SK-N-SH treated with all-trans-retinoic acid at 6 μM for 48 hours (cell line): ENCODE results near the gene GALNT13.

ENCODE experiments used
- ATAC-seq: fragments of 200-7000 bp; cut with Tn5 transposase; 3 replicates; pipeline ENCODE4 v1.9.1; 2020; ENCODE audit warnings: mild to moderate bottlenecking, moderate library complexity
- ARNTL ChIP-seq: fragments of 450-650 bp; formaldehyde crosslinking; IDR thresholded peaks from 2 replicates; pipeline ENCODE4 v1.5.0; 2020; ENCODE audit warnings: low read depth, mild to moderate bottlenecking, moderate library complexity, borderline replicate concordance
- BACH2 ChIP-seq: fragments of 250-450 bp; sonication (Bioruptor Pico); IDR thresholded peaks from 2 replicates; pipeline ENCODE4 v1.9.0; 2021; ENCODE audit warnings: mild to moderate bottlenecking, borderline replicate concordance
- CSRNP3 ChIP-seq: fragments of 250-450 bp; sonication (Bioruptor Pico); IDR thresholded peaks from 2 replicates; pipeline ENCODE4 v1.5.1; 2021; ENCODE audit warnings: mild to moderate bottlenecking, moderate library complexity
- ESRRG ChIP-seq: fragments of 250-450 bp; sonication (Bioruptor Pico); IDR thresholded peaks from 2 replicates; pipeline ENCODE4 v1.6.1; 2021; ENCODE audit warnings: mild to moderate bottlenecking
- ISL1 ChIP-seq: fragments of 250-450 bp; sonication (Bioruptor Pico); IDR thresholded peaks from 2 replicates; pipeline ENCODE4 v2.1.2; 2022; ENCODE audit warnings: mild to moderate bottlenecking, moderate library complexity
- OSR1 ChIP-seq: fragments of 250-450 bp; sonication (Bioruptor Pico); IDR thresholded peaks from 2 replicates; pipeline ENCODE4 v1.8.0; 2022; ENCODE audit warnings: moderate library complexity, mild to moderate bottlenecking, inconsistent platforms
- PATZ1 ChIP-seq: fragments of 250-450 bp; sonication (Bioruptor Pico); IDR thresholded peaks from 2 replicates; pipeline ENCODE4 v1.8.0; 2020; ENCODE audit warnings: mild to moderate bottlenecking, moderate library complexity, borderline replicate concordance
- PPARA ChIP-seq: fragments of 250-450 bp; sonication (Bioruptor Pico); IDR thresholded peaks from 2 replicates; pipeline ENCODE4 v1.5.0; 2020; ENCODE audit warnings: mild to moderate bottlenecking, borderline replicate concordance
- TCF4 ChIP-seq: fragments of 250-450 bp; sonication (Bioruptor Pico); IDR thresholded peaks from 2 replicates; pipeline ENCODE4 v1.8.0; 2021; ENCODE audit warnings: mild to moderate bottlenecking, moderate library complexity, borderline replicate concordance
- TOX ChIP-seq: fragments of 250-450 bp; sonication (Bioruptor Pico); IDR thresholded peaks from 2 replicates; pipeline ENCODE4 v1.8.0; 2021; ENCODE audit warnings: mild to moderate bottlenecking, moderate library complexity, borderline replicate concordance
- ZC3H10 ChIP-seq: fragments of 250-450 bp; sonication (Bioruptor Pico); IDR thresholded peaks from 2 replicates; pipeline ENCODE4 v1.5.1; 2021; ENCODE audit warnings: mild to moderate bottlenecking, moderate library complexity
- ZFP3 ChIP-seq: fragments of 250-450 bp; sonication (Bioruptor Pico); IDR thresholded peaks from 2 replicates; pipeline ENCODE4 v1.5.0; 2020; ENCODE audit warnings: mild to moderate bottlenecking, moderate library complexity
- ZFP30 ChIP-seq: fragments of 450-650 bp; formaldehyde crosslinking; IDR thresholded peaks from 2 replicates; pipeline ENCODE4 v1.5.0; 2022; ENCODE audit warnings: mild to moderate bottlenecking, moderate library complexity
- ZNF565 ChIP-seq: fragments of 450-650 bp; formaldehyde crosslinking; conservative IDR thresholded peaks from 2 replicates; pipeline ENCODE4 v1.5.0; 2020; ENCODE audit warnings: low read depth, mild to moderate bottlenecking, moderate library complexity
- ZNF70 ChIP-seq: fragments of 450-650 bp; formaldehyde crosslinking; IDR thresholded peaks from 2 replicates; pipeline ENCODE4 v1.5.0; 2020; ENCODE audit warnings: mild to moderate bottlenecking, moderate library complexity
- TF ChIP-seq, protein P1 (sequence below): fragments of 250-450 bp; sonication (Bioruptor Pico); IDR thresholded peaks from 2 replicates; pipeline ENCODE4 v1.5.1; 2020; ENCODE audit warnings: low read depth, mild to moderate bottlenecking, moderate library complexity
- TF ChIP-seq, protein P2 (sequence below): fragments of 250-450 bp; sonication (Bioruptor Pico); IDR thresholded peaks from 2 replicates; pipeline ENCODE4 v1.5.0; 2020; ENCODE audit warnings: mild to moderate bottlenecking, moderate library complexity

GALNT13 gene

GRCh38 chr2:154386186-154386585 is 514.5 kb downstream of the GALNT13 start:
- TF ChIP-seq ZFP3 (no peak), TOX (no peak), BACH2 (CRISPR knock-in tag) (no peak), ZFP30 (CRISPR knock-in tag) (no peak), OSR1 (CRISPR knock-in tag) (no peak), CSRNP3 (no peak), ZNF565 (CRISPR knock-in tag) (no peak), ZNF70 (CRISPR knock-in tag) (no peak), PPARA (CRISPR knock-in tag) (no peak), ARNTL (CRISPR knock-in tag) (no peak), ESRRG (CRISPR knock-in tag) (no peak)
- TF ChIP-seq, protein P1, sequence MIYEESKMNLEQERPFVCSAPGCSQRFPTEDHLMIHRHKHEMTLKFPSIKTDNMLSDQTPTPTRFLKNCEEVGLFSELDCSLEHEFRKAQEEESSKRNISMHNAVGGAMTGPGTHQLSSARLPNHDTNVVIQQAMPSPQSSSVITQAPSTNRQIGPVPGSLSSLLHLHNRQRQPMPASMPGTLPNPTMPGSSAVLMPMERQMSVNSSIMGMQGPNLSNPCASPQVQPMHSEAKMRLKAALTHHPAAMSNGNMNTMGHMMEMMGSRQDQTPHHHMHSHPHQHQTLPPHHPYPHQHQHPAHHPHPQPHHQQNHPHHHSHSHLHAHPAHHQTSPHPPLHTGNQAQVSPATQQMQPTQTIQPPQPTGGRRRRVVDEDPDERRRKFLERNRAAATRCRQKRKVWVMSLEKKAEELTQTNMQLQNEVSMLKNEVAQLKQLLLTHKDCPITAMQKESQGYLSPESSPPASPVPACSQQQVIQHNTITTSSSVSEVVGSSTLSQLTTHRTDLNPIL (CRISPR knock-in tag) = no peak
- TF ChIP-seq, protein P2, sequence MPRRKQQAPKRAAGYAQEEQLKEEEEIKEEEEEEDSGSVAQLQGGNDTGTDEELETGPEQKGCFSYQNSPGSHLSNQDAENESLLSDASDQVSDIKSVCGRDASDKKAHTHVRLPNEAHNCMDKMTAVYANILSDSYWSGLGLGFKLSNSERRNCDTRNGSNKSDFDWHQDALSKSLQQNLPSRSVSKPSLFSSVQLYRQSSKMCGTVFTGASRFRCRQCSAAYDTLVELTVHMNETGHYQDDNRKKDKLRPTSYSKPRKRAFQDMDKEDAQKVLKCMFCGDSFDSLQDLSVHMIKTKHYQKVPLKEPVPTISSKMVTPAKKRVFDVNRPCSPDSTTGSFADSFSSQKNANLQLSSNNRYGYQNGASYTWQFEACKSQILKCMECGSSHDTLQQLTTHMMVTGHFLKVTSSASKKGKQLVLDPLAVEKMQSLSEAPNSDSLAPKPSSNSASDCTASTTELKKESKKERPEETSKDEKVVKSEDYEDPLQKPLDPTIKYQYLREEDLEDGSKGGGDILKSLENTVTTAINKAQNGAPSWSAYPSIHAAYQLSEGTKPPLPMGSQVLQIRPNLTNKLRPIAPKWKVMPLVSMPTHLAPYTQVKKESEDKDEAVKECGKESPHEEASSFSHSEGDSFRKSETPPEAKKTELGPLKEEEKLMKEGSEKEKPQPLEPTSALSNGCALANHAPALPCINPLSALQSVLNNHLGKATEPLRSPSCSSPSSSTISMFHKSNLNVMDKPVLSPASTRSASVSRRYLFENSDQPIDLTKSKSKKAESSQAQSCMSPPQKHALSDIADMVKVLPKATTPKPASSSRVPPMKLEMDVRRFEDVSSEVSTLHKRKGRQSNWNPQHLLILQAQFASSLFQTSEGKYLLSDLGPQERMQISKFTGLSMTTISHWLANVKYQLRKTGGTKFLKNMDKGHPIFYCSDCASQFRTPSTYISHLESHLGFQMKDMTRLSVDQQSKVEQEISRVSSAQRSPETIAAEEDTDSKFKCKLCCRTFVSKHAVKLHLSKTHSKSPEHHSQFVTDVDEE = no peak

DNA sequence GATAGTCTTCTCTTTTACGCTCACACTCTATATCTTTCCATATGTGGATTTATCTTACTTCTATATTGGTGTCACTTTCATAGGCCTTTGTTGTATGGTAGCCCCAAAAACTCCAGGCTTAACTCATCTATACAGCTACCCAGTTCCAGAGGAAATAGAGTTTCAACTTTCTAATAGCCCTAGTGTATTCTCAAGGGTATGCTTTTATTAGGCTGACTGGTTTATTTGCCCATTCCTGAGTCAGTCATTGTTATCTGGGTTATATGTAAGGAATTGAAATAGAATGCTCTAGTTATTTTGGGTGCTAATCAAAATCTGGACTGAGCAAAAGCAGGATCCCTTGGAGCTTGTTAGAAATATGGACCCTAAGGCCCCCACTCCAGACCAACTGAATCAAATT is 519.3 kb downstream of the GALNT13 start:
- ATAC-seq = no peak
- no peak for TF ChIP-seq CSRNP3
- TF ChIP-seq OSR1 (CRISPR knock-in tag) = no peak
- TF ChIP-seq ISL1 (CRISPR knock-in tag) = no peak
- TF ChIP-seq TCF4 (CRISPR knock-in tag) = no peak

More at GRCh38 chr2:154386186-154386585, 514.5 kb downstream of the GALNT13 start:
- no peak for ATAC-seq

- TF ChIP-seq PATZ1 (CRISPR knock-in tag) = no peak
- TF ChIP-seq ZC3H10 (CRISPR knock-in tag) = no peak
- TF ChIP-seq ZFP30 (CRISPR knock-in tag) = no peak
- TF ChIP-seq, protein P2 = no peak
- TF ChIP-seq ARNTL (CRISPR knock-in tag) = no peak
- TF ChIP-seq ZFP3 = no peak
- TF ChIP-seq, all 23 proteins: peak for 0
- ATAC-seq = no peak
Observed at GRCh38 chr2:154392256-154392655, 520.5 kb downstream of the GALNT13 start.
